ENCODE measurements around the gene ATP5F1D.

ATP5F1D gene

DNA sequence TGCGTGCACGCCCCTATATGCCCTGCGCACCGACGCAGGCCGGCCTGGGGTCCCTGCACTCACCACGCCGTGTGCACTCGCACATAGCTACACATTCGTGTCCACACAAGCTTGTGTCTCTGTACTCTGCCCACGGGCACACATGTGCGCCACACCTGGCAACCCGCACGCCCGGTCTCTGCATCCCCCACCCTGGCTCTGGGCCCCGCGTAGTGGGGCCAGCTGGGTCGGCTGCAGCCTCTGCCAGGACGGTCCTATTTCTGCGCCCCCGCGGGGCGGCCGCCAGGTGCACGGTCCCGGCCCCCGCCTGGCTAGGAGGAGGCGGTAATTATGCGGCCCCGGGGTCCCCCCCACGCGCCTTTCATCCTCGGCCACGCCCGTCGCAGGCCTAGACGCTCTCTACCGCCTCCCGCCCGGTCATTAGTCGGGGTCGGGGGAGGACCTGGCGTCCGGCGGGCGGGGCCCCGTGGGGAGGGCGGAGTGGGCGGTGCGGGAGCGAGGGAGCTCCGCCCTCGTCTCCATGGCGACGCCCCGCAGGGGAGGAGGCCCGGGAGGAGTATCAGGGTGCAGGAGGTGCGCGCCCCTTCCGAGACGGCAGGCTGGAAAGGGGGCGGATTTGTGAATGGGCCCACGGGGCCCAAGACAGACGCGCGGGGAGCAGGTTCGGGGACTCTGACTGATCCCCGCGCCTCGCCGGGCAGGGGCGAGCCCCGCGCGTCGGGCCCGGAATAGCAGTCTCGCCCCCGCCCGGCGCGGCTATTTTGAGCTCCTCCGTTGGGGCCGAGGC, 24.8 kb downstream of the ATP5F1D start:
- TF ChIP-seq POLR2AphosphoS5 (IDR thresholded peaks at IDR 0.05; ENCODE audit: low read depth) (0 out of 2 replicates have a peak, but pooled peaks have one; percentile 13), SPI1 (IDR thresholded peaks at IDR 0.05; ENCODE audit: borderline replicate concordance, low read depth) (no peak), GABPA (IDR thresholded peaks at IDR 0.05; ENCODE audit: low read depth) (no peak)
- TF ChIP-seq, protein P1, sequence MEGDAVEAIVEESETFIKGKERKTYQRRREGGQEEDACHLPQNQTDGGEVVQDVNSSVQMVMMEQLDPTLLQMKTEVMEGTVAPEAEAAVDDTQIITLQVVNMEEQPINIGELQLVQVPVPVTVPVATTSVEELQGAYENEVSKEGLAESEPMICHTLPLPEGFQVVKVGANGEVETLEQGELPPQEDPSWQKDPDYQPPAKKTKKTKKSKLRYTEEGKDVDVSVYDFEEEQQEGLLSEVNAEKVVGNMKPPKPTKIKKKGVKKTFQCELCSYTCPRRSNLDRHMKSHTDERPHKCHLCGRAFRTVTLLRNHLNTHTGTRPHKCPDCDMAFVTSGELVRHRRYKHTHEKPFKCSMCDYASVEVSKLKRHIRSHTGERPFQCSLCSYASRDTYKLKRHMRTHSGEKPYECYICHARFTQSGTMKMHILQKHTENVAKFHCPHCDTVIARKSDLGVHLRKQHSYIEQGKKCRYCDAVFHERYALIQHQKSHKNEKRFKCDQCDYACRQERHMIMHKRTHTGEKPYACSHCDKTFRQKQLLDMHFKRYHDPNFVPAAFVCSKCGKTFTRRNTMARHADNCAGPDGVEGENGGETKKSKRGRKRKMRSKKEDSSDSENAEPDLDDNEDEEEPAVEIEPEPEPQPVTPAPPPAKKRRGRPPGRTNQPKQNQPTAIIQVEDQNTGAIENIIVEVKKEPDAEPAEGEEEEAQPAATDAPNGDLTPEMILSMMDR (IDR thresholded peaks at IDR 0.05; ENCODE audit: insufficient read depth, low read length), result no peak
- TF ChIP-seq, protein P2, sequence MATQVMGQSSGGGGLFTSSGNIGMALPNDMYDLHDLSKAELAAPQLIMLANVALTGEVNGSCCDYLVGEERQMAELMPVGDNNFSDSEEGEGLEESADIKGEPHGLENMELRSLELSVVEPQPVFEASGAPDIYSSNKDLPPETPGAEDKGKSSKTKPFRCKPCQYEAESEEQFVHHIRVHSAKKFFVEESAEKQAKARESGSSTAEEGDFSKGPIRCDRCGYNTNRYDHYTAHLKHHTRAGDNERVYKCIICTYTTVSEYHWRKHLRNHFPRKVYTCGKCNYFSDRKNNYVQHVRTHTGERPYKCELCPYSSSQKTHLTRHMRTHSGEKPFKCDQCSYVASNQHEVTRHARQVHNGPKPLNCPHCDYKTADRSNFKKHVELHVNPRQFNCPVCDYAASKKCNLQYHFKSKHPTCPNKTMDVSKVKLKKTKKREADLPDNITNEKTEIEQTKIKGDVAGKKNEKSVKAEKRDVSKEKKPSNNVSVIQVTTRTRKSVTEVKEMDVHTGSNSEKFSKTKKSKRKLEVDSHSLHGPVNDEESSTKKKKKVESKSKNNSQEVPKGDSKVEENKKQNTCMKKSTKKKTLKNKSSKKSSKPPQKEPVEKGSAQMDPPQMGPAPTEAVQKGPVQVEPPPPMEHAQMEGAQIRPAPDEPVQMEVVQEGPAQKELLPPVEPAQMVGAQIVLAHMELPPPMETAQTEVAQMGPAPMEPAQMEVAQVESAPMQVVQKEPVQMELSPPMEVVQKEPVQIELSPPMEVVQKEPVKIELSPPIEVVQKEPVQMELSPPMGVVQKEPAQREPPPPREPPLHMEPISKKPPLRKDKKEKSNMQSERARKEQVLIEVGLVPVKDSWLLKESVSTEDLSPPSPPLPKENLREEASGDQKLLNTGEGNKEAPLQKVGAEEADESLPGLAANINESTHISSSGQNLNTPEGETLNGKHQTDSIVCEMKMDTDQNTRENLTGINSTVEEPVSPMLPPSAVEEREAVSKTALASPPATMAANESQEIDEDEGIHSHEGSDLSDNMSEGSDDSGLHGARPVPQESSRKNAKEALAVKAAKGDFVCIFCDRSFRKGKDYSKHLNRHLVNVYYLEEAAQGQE (IDR thresholded peaks at IDR 0.05; ENCODE audit: insufficient replicate concordance, low read depth), result no peak
- Histone ChIP-seq H3K4me3 (replicated peaks; ENCODE audit: insufficient read depth, low read length) (peak overlapping the region; percentile 48), H3K27me3 (ENCODE audit: insufficient read depth, poor library complexity, severe bottlenecking) (no peaks in the 10 kb centered on the region), H3K27ac (replicated peaks) (no peak overlapping the region)
- DNase-seq (ENCODE audit: low read depth in 1 of 2, low spot score in 1 of 2), result peak; percentile 73 to 87

- Histone ChIP-seq H3K4me3 (replicated peaks; ENCODE audit: insufficient read depth, low read length) (peak overlapping the region; percentile 48), H3K27me3 (ENCODE audit: insufficient read depth, poor library complexity, severe bottlenecking) (no peaks in the 10 kb centered on the region), H3K27ac (replicated peaks) (no peak overlapping the region)
- TF ChIP-seq, protein P1 (IDR thresholded peaks at IDR 0.05; ENCODE audit: insufficient read depth, low read length), result peak; percentile 67
- TF ChIP-seq, protein P2 (IDR thresholded peaks at IDR 0.05; ENCODE audit: insufficient replicate concordance, low read depth), result no peak
- DNase-seq (ENCODE audit: low read depth in 1 of 2, low spot score in 1 of 2), result peak; percentile 35 to 59
These were observed 25.4 kb downstream of the ATP5F1D start for GRCh38 chr19:1266916-1267476.

DNA sequence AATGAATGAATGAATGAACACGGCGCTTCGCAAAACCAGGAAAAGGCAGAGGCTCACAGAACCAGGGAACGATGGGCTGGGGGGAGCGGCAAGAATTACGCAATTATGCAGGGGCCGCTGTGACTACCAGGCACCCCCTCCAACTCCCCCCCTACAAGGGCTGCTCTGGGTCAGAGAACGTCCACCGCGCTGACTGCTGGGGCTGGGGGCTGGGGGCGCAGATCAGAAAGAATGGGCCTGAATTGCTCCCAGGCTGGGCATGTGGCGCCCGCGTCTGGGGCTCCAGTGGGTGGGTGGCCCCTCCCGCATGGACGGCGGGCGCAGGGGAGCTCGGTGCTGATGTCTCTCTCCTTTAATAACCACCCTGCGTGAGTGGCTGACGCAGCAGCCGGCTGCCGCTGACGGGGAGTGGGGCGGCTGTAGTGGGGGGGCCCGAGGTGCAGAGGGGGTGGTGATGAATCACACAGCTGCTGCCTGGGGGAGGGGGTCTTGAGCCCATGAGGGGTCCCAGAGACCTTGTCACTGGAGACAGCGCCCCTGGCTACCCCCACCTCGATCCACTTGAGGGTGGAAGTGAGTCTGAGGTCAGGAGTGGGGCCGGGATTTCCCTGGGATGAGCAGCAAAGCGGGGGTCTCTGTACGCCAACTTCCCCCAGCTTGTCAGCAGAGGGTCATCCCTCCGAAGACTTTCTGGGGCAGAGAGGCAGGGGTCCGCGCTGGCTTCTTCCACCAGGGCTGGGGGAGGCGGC, 26.1 kb downstream of the ATP5F1D start:
- no peaks in the 10 kb centered on the region for H3K27me3 ChIP-seq (ENCODE audit: insufficient read depth, poor library complexity, severe bottlenecking)
- DNase-seq (ENCODE audit: low read depth in 1 of 2, low spot score in 1 of 2), result peak in 1 of 2 experiments; percentile 41
- TF ChIP-seq SPI1 (IDR thresholded peaks at IDR 0.05; ENCODE audit: borderline replicate concordance, low read depth) (no peak), GABPA (IDR thresholded peaks at IDR 0.05; ENCODE audit: low read depth) (no peak), POLR2AphosphoS5 (IDR thresholded peaks at IDR 0.05; ENCODE audit: low read depth) (peak; percentile 2; the same call in 1 of the 2 replicates)
- TF ChIP-seq, protein P2 (IDR thresholded peaks at IDR 0.05; ENCODE audit: insufficient replicate concordance, low read depth), result no peak
- TF ChIP-seq, protein P1 (IDR thresholded peaks at IDR 0.05; ENCODE audit: insufficient read depth, low read length), result no peak
- no peak overlapping the region for H3K27ac ChIP-seq (replicated peaks)
- no peak overlapping the region for H3K4me3 ChIP-seq (replicated peaks; ENCODE audit: insufficient read depth, low read length)

All from HL-60 (cell line).